ENCODE results near the gene COL13A1. TPM values are rescaled to one million over a fixed set of nuclear protein-coding genes. Genes with fewer than 3 reads are reported as not detected.

COL13A1 gene
- total RNA-seq, 1 experiment from 2014 or later = 3.6 TPM

DNA sequence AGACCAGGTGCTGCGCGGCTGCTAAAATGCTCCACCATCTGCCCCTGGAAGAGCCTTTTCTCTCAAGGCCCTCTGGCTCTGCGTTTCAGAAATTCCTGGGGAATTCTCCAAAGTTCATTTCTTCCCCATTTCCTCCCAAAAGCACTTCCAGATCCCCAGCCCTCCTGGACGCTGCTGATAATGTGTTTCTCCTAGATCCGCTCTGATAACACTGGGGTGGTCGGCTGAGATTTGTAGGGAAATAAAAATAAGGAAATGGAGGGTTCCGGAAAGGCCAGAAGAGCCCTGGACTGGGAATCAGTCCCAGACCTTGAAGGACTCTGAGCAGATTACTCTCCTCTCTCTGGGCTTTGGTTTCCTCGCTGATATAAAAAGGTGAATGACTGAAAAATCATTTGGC, 28.1 kb downstream of the COL13A1 start:
- H3K79me2 ChIP-seq (ENCODE audit: insufficient read depth, low read length) = no peaks in the 10 kb centered on the region
- WGBS (ENCODE audit: extremely low coverage, insufficient read length, low lambda C conversion rate) = no CpG with 5 or more reads among the region's 8 CpGs

More for the DNA sequence above, 28.1 kb downstream of the COL13A1 start:
- Histone ChIP-seq H2AFZ (ENCODE audit: low read length) (no peak overlapping the region), H3K79me1 (ENCODE audit: insufficient read depth, low read depth, low read length, poor library complexity, severe bottlenecking) (no peaks in the 10 kb centered on the region), H3K4me1 (ENCODE audit: insufficient read depth, low read length) (peaks cover 4% of the 10 kb centered on the region; the same call in 1 of the 2 replicates), H3K9ac (ENCODE audit: extremely low read depth, insufficient read length, low read length) (no peak overlapping the region), H2BK15ac (ENCODE audit: low read depth, low read length) (no peak overlapping the region), H3K23me2 (ENCODE audit: insufficient read length, low read depth, low read length, poor library complexity, severe bottlenecking) (no peaks in the 10 kb centered on the region), H3T11ph (ENCODE audit: low read length) (no peak overlapping the region), H3K27me3 (ENCODE audit: insufficient read depth, low read length) (no peaks in the 10 kb centered on the region), H2BK12ac (ENCODE audit: insufficient read length, low read depth, low read length) (no peak overlapping the region), H4K91ac (ENCODE audit: insufficient read length, low read depth, low read length) (no peak overlapping the region), H3K23ac (ENCODE audit: insufficient read length, low read depth, low read length) (no peak overlapping the region), H3K14ac (ENCODE audit: insufficient read depth, low read length) (no peak overlapping the region), H4K5ac (ENCODE audit: insufficient read length, low read depth, low read length) (no peak overlapping the region), H4K20me1 (ENCODE audit: control insufficient read depth, insufficient read depth, insufficient read length) (peaks cover 2% of the 10 kb centered on the region), H3K4me2 (ENCODE audit: insufficient read depth, insufficient read length, low read length) (no peak overlapping the region), H4K8ac (replicated peaks; ENCODE audit: insufficient read length, low read depth, low read length) (no peak overlapping the region), H2BK20ac (ENCODE audit: low read depth, low read length, poor library complexity, severe bottlenecking) (no peak overlapping the region), H3K18ac (ENCODE audit: insufficient read length, low read depth, low read length) (no peak overlapping the region), H2AK5ac (ENCODE audit: insufficient read length, low read length) (no peak overlapping the region), H3K56ac (ENCODE audit: insufficient read length, low read depth, low read length) (no peak overlapping the region), H3K9me3 (ENCODE audit: control insufficient read depth, low read depth, low read length) (no peaks in the 10 kb centered on the region), H2BK5ac (ENCODE audit: insufficient read length, low read length) (no peak overlapping the region), H3K27ac (ENCODE audit: insufficient read length, low read depth, low read length) (no peak overlapping the region), H3K4ac (ENCODE audit: low read depth, low read length) (no peak overlapping the region), H2BK120ac (ENCODE audit: low read depth, low read length, poor library complexity, severe bottlenecking) (no peak overlapping the region)
- Mint-ChIP-seq H3K27me3 (ENCODE audit: low read depth) (peaks cover 22% of the 10 kb centered on the region), H3K36me3 (ENCODE audit: insufficient read depth in 1 of 3, low read depth in 3 of 3) (no peaks in the 10 kb centered on the region; a peak in 1 of 7 replicates), H3K4me1 (peaks cover 28 to 36% of the 10 kb centered on the region in 2 experiments), H3K9me3 (no peaks in the 10 kb centered on the region; a peak in 1 of 5 replicates), H3K4me3 (no peak overlapping the region), H3K27ac (no peak overlapping the region)
- TF ChIP-seq, protein P1, sequence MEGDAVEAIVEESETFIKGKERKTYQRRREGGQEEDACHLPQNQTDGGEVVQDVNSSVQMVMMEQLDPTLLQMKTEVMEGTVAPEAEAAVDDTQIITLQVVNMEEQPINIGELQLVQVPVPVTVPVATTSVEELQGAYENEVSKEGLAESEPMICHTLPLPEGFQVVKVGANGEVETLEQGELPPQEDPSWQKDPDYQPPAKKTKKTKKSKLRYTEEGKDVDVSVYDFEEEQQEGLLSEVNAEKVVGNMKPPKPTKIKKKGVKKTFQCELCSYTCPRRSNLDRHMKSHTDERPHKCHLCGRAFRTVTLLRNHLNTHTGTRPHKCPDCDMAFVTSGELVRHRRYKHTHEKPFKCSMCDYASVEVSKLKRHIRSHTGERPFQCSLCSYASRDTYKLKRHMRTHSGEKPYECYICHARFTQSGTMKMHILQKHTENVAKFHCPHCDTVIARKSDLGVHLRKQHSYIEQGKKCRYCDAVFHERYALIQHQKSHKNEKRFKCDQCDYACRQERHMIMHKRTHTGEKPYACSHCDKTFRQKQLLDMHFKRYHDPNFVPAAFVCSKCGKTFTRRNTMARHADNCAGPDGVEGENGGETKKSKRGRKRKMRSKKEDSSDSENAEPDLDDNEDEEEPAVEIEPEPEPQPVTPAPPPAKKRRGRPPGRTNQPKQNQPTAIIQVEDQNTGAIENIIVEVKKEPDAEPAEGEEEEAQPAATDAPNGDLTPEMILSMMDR (conservative IDR thresholded peaks at IDR 0.05) = no peak
- DNase-seq = no peak

Data from H9 (cell line).